GOT3 (cell line): ENCODE results near the gene COX4I2.
"Not testable (repeated sequence)": the region's sequence is repeated elsewhere in the genome, so short reads cannot be mapped to it uniquely, and the experiment has no call there.

Source experiments
- DNase-seq: peaks from one replicate; lab custom pipeline; 2025; ENCODE audit warnings: mixed read lengths; lab: John Stamatoyannopoulos, UW

The COX4I2 gene

DNA sequence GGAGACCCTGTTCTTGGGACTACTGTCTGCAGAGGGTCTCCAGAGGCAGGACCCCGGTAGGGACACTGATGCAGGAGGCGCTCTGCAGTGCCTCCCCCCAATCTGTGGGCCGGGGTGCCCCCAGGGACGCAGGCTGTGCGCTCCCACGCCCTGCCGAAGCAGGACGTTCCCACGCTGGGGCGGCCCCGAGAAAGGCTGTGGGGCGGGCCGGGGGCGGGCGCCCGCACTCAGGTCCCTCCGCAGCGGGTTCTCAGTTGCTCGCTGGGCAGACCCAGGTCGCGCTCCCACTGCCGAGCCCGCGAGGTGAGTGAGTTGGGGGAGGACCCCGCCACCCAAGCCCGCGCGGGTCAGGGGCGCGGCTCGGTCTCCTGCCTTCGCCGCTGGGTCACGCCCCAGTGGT lies at the start of gene COX4I2:
Gene COX4I2 (plus strand): TSS at position 253 of the 400 bp plus-strand sequence. CDS start 1,106 bp downstream, outside the sequence.
- no peak for DNase-seq

GRCh38 chr20:31590717-31591225 lies 46.9 kb upstream of the COX4I2 start:
- no peak for DNase-seq

- DNase-seq = peak; percentile 19
These were observed 44.3 kb upstream of the COX4I2 start for GRCh38 chr20:31593221-31594001.

GRCh38 chr20:31594002-31594557 lies 43.6 kb upstream of the COX4I2 start:
- DNase-seq = no peak

DNA sequence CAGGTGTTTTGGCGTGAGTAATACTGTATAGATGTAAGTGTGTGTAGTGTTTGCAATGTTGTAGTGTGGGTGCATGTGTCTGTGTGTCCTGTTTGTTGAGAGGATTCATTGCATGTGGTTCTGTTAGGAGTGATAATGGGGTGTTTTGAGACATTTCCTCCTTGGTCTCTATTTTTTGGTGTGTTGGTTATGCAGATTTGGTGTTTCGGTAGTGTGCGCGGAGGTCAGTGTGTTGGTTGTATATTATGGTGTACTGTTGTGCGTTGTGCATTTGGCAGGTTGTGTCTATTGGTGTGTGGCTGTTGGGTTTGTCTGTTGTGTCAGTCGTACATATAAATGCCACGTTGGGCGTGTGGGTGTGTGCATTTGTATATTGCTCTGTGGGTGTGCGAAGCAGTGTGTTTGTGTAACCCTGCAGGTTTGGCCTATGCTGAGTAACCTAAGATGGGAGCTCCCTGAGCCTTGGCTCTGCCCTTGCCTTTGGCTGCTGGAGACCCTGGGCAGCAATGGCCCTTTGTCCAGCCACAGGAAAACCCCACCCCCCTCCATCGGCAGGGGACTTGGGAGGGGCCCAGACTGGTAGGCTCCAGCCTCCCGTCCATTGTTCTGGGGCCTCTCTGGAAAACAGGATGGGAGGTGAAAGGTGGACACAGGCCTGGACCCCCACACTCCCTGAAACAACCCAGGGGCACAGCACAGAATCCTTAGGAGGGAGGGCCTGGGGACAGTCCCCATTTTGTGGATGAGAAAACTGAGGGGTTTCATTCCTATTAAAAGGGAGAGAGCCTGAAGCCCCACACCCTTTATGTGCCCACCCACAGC lies 42.9 kb upstream of the COX4I2 start:
- DNase-seq = no peak

DNA sequence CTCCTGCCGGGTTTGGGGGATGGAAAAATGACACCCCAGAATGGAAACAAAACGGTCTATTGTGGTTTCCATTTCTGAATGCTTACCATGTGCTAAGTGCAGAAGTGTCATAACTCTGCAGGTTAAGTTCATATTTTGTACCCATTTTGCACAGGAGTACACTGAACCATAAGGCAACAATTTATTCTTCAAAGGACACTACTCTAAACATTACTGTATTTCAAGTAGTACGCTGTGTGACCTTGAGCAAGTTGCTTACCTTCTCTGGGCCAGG lies 42.4 kb upstream of the COX4I2 start:
- DNase-seq = no peak

GRCh38 chr20:31595654-31596411 lies 41.9 kb upstream of the COX4I2 start:
- DNase-seq = peak; percentile 79

DNA sequence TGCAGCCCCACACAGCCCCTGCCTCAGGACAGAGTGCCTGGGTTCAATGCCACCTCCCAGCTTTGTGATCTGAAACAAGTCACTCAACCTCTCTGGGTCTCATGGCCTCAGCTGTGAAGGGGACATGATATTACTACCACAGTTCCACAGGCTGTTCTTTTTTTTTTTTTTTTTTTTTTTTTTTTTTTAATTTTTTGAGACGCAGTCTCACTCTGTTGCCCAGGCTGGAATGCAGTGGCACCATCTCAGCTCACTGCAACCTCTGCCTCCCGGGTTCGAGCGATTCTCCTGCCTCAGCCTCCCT lies 41.3 kb upstream of the COX4I2 start:
- not testable (repeated sequence) for DNase-seq

GRCh38 chr20:31596831-31597480 lies 40.8 kb upstream of the COX4I2 start:
- no peak for DNase-seq

- DNase-seq = no peak
These were observed 40.2 kb upstream of the COX4I2 start for GRCh38 chr20:31597481-31597855.

GRCh38 chr20:31602431-31602778 lies 35.3 kb upstream of the COX4I2 start:
- no peak for DNase-seq

DNA sequence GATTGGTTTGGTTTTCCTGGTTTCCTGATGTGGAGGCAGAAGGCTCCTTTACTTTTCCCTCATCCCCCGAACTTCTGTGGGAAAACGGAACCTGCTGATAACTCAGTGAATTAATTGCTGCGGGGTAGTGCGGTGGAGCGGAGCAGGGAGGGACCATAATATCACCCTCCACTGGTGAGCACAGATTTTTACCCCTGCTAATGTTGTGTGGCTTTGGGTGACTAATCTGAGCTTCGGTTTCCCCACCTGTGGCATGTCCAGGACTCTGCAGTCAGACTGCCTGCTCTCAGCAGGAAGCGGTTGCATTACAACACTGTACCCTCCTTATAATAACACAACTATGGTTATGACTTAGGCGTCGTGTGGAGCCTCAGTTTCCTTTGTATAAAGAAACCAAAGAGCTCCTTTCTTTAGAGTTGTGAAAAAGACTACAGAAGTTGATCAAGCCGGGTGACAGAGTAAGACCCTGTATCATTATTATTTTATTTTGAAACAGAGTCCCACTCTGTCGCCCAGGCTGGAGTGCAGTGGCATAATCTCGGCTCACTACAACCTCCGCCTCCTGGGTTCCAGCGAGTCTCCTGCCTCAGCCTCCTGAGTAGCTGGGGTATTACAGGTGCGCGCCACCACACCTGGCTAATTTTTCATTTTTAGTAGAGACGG lies 34.8 kb upstream of the COX4I2 start:
- no peak for DNase-seq

- DNase-seq = peak; percentile 82
These were observed 33.7 kb upstream of the COX4I2 start for GRCh38 chr20:31603822-31604566.

GRCh38 chr20:31604567-31605030 lies 33.1 kb upstream of the COX4I2 start:
- no peak for DNase-seq

GRCh38 chr20:31605031-31605901 lies 32.4 kb upstream of the COX4I2 start, which contains the start of gene ID1:
ID1 (plus strand) TSS chr20:31605289; CDS start chr20:31605388, 99 bp downstream.
- peak; percentile 96 for DNase-seq

DNA sequence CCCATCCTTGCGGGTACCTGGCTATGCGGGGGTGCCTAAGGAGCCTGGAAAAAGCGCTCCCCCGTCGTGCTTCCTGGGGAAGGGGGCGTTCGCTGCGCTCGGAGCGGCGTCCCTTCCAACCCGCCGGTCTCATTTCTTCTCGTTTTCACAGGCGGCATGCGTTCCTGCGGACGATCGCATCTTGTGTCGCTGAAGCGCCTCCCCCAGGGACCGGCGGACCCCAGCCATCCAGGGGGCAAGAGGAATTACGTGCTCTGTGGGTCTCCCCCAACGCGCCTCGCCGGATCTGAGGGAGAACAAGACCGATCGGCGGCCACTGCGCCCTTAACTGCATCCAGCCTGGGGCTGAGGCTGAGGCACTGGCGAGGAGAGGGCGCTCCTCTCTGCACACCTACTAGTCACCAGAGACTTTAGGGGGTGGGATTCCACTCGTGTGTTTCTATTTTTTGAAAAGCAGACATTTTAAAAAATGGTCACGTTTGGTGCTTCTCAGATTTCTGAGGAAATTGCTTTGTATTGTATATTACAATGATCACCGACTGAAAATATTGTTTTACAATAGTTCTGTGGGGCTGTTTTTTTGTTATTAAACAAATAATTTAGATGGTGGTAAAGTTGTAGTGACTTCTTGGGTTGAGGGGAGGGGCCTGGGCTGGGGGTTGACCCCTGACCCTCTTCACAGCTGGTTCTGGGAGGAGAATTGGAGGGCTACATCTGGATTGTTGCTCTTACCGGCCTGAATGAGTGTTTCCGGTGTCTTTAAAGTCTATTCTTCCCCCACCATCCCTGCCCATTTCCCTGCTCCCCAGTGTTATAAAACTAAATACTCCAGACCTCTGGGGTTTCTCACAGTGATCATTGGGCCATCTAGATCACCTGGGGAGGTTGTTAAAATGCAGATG lies 31.6 kb upstream of the COX4I2 start:
- DNase-seq = no peak

- DNase-seq = no peak
These were observed 30.7 kb upstream of the COX4I2 start for GRCh38 chr20:31606804-31607639.
